Suprapubic skin (tissue), 4 donors: ENCODE measurements around the gene HACD3. TPM values are rescaled to one million over a fixed set of nuclear protein-coding genes. Genes with fewer than 3 reads are reported as not detected.

ENCODE experiments used
- DNase-seq, 2 donors: peaks; one replicate each; pipeline ENCODE4 v3.0.0-alpha.2; 2019; ENCODE audit warnings: low spot score in 2 of 2
- H3K27ac ChIP-seq: fragments of 200-600 bp; sonication (generic); one replicate; pipeline ENCODE4 v1.5.1; 2019
- H3K27me3 ChIP-seq: fragments of 200-600 bp; sonication (generic); one replicate; pipeline ENCODE4 v1.5.1; 2019
- H3K36me3 ChIP-seq: fragments of 200-600 bp; sonication (generic); one replicate; pipeline ENCODE4 v1.5.1; 2019
- H3K4me1 ChIP-seq: fragments of 200-600 bp; sonication (generic); one replicate; pipeline ENCODE4 v1.5.1; 2019
- H3K4me3 ChIP-seq: fragments of 200-600 bp; sonication (generic); one replicate; pipeline ENCODE4 v1.5.1; 2019; ENCODE audit warnings: mild to moderate bottlenecking
- H3K9me3 ChIP-seq: fragments of 200-600 bp; sonication (generic); one replicate; pipeline ENCODE4 v1.5.1; 2019
- EP300 ChIP-seq: sonication (generic); formaldehyde crosslinking; IDR thresholded peaks from one replicate; pipeline ENCODE4 v1.6.1; 2017; ENCODE audit warnings: antibody characterized with exemption
- POLR2A ChIP-seq, 2 donors: fragments of 450-650 bp; IDR thresholded peaks; one replicate each; pipeline ENCODE4 v1.6.1; 2017; ENCODE audit warnings: antibody characterized with exemption in 2 of 2, mild to moderate bottlenecking in 2 of 2, moderate library complexity in 2 of 2
- POLR2AphosphoS5 ChIP-seq, 3 donors: sonication (generic); formaldehyde crosslinking; IDR thresholded peaks; one replicate each; pipeline ENCODE4 v1.6.1; 2017; ENCODE audit warnings: antibody characterized with exemption in 3 of 3
- WGBS: methylation state at CpG from one replicate; pipeline ENCODE4 v1.1.5; 2018; 5-methylcytosine and 5-hydroxymethylcytosine counted together
- total RNA-seq, 4 donors: library from RNA; depleted of rRNA; stranded (reverse); fragments of >200 nt; gene quantifications; one replicate each; pipeline ENCODE4 v1.1.0, GENCODE V29; 2016
- TF ChIP-seq, protein P1 (sequence below), 2 donors: fragments of 200-600 bp in 1 of 2; fragments of 450-650 bp in 1 of 2; sonication (generic) in 1 of 2; IDR thresholded peaks; one replicate each; pipeline ENCODE4 v1.5.1; 2016 to 2019; ENCODE audit warnings: antibody characterized with exemption in 2 of 2, mild to moderate bottlenecking in 1 of 2, moderate library complexity in 1 of 2

The HACD3 gene
- total RNA-seq, 4 donors from 2014 or later = 36.6 to 65.2 (median 44.9) TPM

DNA sequence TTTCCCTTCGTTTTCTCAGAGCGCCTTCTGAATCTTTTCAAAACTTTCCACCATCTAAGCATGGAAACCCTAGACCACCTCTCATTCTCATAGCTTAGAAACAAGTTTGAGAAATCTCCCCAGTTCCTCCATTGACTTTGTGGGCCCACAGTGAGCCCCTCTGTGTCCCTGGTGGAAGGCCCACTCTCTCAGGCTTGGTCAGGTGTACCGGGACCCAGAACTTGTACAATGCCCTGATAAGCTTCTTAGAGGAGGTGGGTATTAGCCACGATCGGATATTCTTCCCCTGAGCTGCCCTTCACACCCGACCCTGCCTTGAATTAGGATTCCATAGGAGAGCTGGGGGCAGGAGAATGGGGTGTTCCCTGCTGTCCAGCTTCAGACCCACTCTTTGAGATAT is 91.4 kb downstream of the HACD3 start, which contains the start of gene SLC24A1:
SLC24A1 (plus strand) TSS at position 301 of the 400 bp plus-strand sequence. CDS start 2,143 bp downstream, outside the sequence.
- Histone ChIP-seq H3K27me3 (no peaks in the 10 kb centered on the region), H3K9me3 (no peaks in the 10 kb centered on the region), H3K4me1 (no peaks in the 10 kb centered on the region), H3K27ac (no peak within 1 kb of the TSS), H3K36me3 (peaks cover 31% of the 10 kb centered on the region), H3K4me3 (no peak within 1 kb of the TSS)
- WGBS = 86% methylated on average over 6 of the region's 6 CpGs
- TF ChIP-seq EP300 (no peak), POLR2AphosphoS5 (IDR thresholded peaks at IDR 0.05) (no peak), POLR2A (IDR thresholded peaks at IDR 0.05) (no peak)
- TF ChIP-seq, protein P1, sequence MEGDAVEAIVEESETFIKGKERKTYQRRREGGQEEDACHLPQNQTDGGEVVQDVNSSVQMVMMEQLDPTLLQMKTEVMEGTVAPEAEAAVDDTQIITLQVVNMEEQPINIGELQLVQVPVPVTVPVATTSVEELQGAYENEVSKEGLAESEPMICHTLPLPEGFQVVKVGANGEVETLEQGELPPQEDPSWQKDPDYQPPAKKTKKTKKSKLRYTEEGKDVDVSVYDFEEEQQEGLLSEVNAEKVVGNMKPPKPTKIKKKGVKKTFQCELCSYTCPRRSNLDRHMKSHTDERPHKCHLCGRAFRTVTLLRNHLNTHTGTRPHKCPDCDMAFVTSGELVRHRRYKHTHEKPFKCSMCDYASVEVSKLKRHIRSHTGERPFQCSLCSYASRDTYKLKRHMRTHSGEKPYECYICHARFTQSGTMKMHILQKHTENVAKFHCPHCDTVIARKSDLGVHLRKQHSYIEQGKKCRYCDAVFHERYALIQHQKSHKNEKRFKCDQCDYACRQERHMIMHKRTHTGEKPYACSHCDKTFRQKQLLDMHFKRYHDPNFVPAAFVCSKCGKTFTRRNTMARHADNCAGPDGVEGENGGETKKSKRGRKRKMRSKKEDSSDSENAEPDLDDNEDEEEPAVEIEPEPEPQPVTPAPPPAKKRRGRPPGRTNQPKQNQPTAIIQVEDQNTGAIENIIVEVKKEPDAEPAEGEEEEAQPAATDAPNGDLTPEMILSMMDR (IDR thresholded peaks at IDR 0.05) = no peak
- DNase-seq = no peak

DNA sequence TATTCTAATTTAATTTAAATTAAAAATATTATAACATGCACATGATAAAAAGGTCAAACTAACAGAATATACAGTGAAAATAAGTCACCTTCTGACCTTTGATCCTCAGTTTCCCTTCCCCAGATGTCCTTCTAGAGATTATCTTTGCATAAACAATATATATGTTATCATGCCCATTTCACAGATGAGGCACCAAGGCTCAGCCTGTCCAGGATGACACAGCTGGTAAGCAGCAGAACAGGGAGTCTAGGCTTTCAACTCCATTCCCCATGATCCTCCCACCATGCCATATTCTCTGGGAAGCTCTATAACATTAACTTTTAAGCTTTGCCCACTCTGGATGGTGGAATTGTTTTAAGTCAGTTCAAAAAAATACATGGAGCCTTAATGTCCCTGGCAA is 92.8 kb downstream of the HACD3 start:
- DNase-seq = no peak
- Histone ChIP-seq H3K27ac (no peak overlapping the region), H3K27me3 (no peaks in the 10 kb centered on the region), H3K4me3 (no peak overlapping the region), H3K9me3 (no peaks in the 10 kb centered on the region), H3K4me1 (no peaks in the 10 kb centered on the region), H3K36me3 (peaks cover 36% of the 10 kb centered on the region)
- TF ChIP-seq, protein P1 (IDR thresholded peaks at IDR 0.05) = no peak
- TF ChIP-seq POLR2A (IDR thresholded peaks at IDR 0.05) = no peak
- no peak for TF ChIP-seq EP300
- no peak for TF ChIP-seq POLR2AphosphoS5 (IDR thresholded peaks at IDR 0.05)

DNA sequence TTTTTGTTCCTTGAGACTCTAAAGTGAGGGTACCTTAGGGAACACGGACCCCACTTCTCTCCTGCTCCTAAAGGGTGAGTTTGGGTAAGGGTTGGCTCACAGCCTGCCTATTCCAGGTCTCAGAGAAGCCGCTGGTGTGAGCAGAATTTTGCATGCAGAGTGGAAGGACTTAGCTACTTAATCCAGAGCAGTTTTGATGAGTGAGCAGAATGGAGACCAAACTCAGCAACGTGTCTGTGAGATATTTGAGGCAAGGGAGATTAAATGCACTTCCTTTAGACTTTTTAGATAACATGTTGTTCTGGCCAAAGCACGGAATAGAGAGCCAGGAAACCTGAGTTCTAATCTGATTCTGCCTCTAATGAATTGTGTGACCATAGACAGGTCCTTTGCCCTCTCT is 96.6 kb downstream of the HACD3 start:
- Histone ChIP-seq H3K27me3 (no peaks in the 10 kb centered on the region), H3K4me3 (no peak overlapping the region), H3K36me3 (peaks cover 32% of the 10 kb centered on the region), H3K4me1 (no peaks in the 10 kb centered on the region), H3K27ac (no peak overlapping the region), H3K9me3 (no peaks in the 10 kb centered on the region)
- TF ChIP-seq POLR2A (IDR thresholded peaks at IDR 0.05) (no peak), EP300 (no peak), POLR2AphosphoS5 (IDR thresholded peaks at IDR 0.05) (no peak)
- TF ChIP-seq, protein P1 (IDR thresholded peaks at IDR 0.05) = no peak
- DNase-seq = no peak
- WGBS = 75% methylated on average over 4 of the region's 4 CpGs

Other genes with a start within 250 kb of the HACD3 start
- 10 to 100 TPM in 3 of 4 donors, 1 to 10 TPM in 1; 8.2 to 16.7 (median 11.7) TPM for gene PARP16, start 243.6 kb upstream of the HACD3 start, total RNA-seq
- gene RNU5A-1, start 234.4 kb upstream of the HACD3 start, total RNA-seq = not detected
- gene RNU5B-1, start 225.8 kb upstream of the HACD3 start, total RNA-seq = not detected
- not detected for gene IGDCC3, start 152.5 kb upstream of the HACD3 start, total RNA-seq
- gene IGDCC4, start 107.5 kb upstream of the HACD3 start, total RNA-seq = 1 to 10 TPM in 1 of 4 donors, under 1 TPM in 3; 0.16 to 1.4 (median 0.35) TPM
- 10 to 100 TPM; 22.2 to 58.3 (median 33.5) TPM for gene DPP8, start 12.8 kb upstream of the HACD3 start, total RNA-seq
- 10 to 100 TPM; 37.1 to 72.5 (median 49.1) TPM for gene INTS14, start 80.7 kb downstream of the HACD3 start, total RNA-seq
- 10 to 100 TPM in 2 of 4 donors, 1 to 10 TPM in 2; 4.5 to 14.0 (median 9.4) TPM for gene SLC24A1, start 91.5 kb downstream of the HACD3 start, total RNA-seq